ENCODE results near the gene MICALL1. TPM values are rescaled to one million over a fixed set of nuclear protein-coding genes. Genes with fewer than 3 reads are reported as not detected.

Gene MICALL1
- total and polyA plus RNA-seq, 9 of the 15 experiments (the other 6 are each of a cell fraction or from before 2014, with no cell fraction given), result 0.32 to 21.5 (median 6.1) TPM

DNA sequence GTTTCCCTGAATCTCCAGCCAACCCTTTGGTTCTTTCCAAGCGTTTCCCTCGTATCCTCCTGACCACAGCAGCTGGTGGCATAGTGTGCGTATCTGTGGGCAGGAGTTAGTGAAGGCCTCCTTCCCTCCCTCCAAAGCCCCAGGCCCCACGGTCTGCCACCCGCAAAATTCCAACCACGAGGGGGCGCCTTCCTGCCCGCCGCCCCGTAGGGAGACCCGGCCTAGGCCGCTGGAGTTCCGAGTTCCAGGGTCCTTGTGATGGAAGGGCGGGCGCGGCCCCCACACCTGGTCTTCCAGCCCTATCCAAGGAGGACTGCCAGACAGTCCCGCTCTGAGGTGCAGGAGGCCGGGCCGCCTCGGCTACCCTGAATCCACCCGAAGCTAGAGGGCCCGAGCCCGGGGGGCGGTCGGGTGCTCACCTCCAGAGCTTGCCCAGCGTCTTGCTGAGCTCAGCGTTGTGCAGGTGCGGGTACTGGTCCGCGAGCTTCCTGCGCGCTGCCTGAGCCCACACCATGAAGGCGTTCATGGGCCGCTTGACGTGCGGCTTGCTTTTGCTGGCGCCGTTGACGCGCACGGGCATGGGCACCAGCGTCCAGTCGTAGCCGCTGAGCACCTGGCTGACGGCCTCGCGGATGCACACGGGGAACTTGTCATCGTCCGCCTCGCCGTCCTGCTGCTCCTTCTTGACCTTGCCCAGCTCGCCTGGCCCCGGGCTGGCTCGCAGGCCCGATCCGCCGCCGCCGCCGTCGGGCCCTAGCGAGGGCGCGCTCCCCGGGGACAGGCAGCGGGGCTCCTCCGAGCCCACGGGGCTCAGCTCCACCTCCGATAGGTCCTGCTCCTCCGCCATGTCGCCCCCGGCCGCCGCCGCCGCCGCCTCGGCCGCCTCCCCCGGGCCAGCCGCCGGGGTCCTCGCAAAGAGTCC, 77.1 kb downstream of the MICALL1 start (continued):
- TF ChIP-seq, protein P1, sequence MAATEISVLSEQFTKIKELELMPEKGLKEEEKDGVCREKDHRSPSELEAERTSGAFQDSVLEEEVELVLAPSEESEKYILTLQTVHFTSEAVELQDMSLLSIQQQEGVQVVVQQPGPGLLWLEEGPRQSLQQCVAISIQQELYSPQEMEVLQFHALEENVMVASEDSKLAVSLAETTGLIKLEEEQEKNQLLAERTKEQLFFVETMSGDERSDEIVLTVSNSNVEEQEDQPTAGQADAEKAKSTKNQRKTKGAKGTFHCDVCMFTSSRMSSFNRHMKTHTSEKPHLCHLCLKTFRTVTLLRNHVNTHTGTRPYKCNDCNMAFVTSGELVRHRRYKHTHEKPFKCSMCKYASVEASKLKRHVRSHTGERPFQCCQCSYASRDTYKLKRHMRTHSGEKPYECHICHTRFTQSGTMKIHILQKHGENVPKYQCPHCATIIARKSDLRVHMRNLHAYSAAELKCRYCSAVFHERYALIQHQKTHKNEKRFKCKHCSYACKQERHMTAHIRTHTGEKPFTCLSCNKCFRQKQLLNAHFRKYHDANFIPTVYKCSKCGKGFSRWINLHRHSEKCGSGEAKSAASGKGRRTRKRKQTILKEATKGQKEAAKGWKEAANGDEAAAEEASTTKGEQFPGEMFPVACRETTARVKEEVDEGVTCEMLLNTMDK (IDR thresholded peaks at IDR 0.05; ENCODE audit: borderline replicate concordance, insufficient read depth, low read depth, low read length, poor library complexity, severe bottlenecking), result peak; percentile 73
- TF ChIP-seq RAD21 (CRISPR knock-in tag; conservative IDR thresholded peaks at IDR 0.05 in 1 of 2, IDR thresholded peaks at IDR 0.05 in 1 of 2) (0 out of 4 replicates have a peak, but pooled peaks of 1 of the 2 experiments have one; percentile 6), TEAD1 (CRISPR knock-in tag; IDR thresholded peaks at IDR 0.05) (peak in 1 of 2 experiments; percentile 97; a peak in 2 of 4 replicates), TEAD4 (IDR thresholded peaks at IDR 0.05; ENCODE audit: low read length) (peak; percentile 53; the same call in 1 of the 2 replicates), TEAD4 (CRISPR knock-in tag; IDR thresholded peaks at IDR 0.05; ENCODE audit: borderline replicate concordance) (no peak), ARNT (IDR thresholded peaks at IDR 0.05) (no peak), SMC3 (conservative IDR thresholded peaks at IDR 0.05; ENCODE audit: insufficient read depth, low read depth, low read length) (0 out of 2 replicates have a peak, but pooled peaks have one; percentile 5)

Measured in K562 (cell line).